Measurements from ENCODE around the gene SNX25. TPM values are rescaled to one million over a fixed set of nuclear protein-coding genes. Genes with fewer than 3 reads are reported as not detected.
A peak's percentile ranks its signal among the peaks of the same experiment; 100 is the strongest.

SNX25 gene
- total and polyA plus RNA-seq, 2 of the 13 experiments (the other 11 are each of a cell fraction or from before 2014, with no cell fraction given), result 23.4 to 23.5 TPM

DNA sequence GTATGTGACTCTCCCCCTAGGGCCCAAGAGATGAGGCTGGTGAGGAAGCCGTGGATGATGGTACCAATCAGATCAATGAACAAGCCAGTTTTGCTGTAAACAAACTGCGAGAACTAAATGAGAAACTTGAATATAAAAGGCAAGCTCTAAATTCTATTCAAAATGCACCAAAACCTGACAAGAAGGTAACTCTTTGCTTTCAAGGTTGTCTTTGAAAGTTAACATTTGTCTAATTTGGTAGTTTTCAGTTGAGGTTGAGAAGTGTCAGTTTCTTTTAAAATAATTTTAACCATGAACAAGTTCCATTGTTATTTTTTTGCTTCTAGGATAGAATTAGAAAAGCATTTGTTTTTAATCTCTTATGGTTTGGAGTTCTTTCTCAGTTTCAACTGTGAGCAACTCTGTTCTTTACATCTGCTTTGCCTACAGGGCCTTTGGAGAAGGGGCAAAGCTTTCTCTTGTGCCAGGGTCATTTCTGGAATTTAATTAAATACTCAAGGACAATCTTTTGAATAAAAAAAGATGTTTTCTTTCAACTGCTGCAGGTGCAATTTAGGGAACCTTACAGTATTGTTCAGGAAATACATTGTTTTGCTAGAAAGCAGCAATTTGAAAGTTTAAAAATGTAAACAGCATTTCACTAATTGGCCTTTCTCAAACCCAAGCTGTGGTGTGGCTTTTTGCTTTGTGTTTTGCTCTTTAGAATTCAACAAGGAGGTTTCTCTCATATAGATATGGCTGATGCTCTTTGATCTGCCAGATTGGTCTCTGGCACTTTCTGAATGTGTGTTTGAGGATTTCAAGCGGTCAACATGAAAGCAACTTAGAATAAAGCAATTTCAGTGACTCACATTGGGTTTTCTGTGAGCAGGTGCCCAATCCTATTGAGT is 123.4 kb downstream of the SNX25 start (continued):
- TF ChIP-seq RARA (CRISPR knock-in tag; IDR thresholded peaks at IDR 0.05) (0 out of 2 replicates have a peak, but pooled peaks have one; percentile 7), RFX3 (CRISPR knock-in tag; IDR thresholded peaks at IDR 0.05) (no peak), EZH2 (conservative IDR thresholded peaks at IDR 0.05; ENCODE audit: low read depth, low read length) (no peak), ZNF546 (CRISPR knock-in tag; conservative IDR thresholded peaks at IDR 0.05) (no peak), ZNF792 (CRISPR knock-in tag; IDR thresholded peaks at IDR 0.05) (no peak), ZBTB44 (CRISPR knock-in tag; IDR thresholded peaks at IDR 0.05) (no peak), NFE2L2 (IDR thresholded peaks at IDR 0.05; ENCODE audit: low read length) (no peak), ZNF501 (CRISPR knock-in tag; IDR thresholded peaks at IDR 0.05) (no peak), SMC3 (IDR thresholded peaks at IDR 0.05; ENCODE audit: low read length) (no peak), HNF1B (CRISPR knock-in tag; IDR thresholded peaks at IDR 0.05) (no peak), HMGA1 (CRISPR knock-in tag; conservative IDR thresholded peaks at IDR 0.05) (no peak), SCMH1 (CRISPR knock-in tag; IDR thresholded peaks at IDR 0.05; ENCODE audit: borderline replicate concordance) (no peak), ZNF749 (CRISPR knock-in tag; IDR thresholded peaks at IDR 0.05; ENCODE audit: borderline replicate concordance) (no peak), ZNF766 (CRISPR knock-in tag; IDR thresholded peaks at IDR 0.05; ENCODE audit: borderline replicate concordance) (no peak), ZNF841 (CRISPR knock-in tag; IDR thresholded peaks at IDR 0.05; ENCODE audit: borderline replicate concordance) (no peak), KIAA2018 (CRISPR knock-in tag; IDR thresholded peaks at IDR 0.05; ENCODE audit: borderline replicate concordance) (no peak)
- TF ChIP-seq, protein P1, sequence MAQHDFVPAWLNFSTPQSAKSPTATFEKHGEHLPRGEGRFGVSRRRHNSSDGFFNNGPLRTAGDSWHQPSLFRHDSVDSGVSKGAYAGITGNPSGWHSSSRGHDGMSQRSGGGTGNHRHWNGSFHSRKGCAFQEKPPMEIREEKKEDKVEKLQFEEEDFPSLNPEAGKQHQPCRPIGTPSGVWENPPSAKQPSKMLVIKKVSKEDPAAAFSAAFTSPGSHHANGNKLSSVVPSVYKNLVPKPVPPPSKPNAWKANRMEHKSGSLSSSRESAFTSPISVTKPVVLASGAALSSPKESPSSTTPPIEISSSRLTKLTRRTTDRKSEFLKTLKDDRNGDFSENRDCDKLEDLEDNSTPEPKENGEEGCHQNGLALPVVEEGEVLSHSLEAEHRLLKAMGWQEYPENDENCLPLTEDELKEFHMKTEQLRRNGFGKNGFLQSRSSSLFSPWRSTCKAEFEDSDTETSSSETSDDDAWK (CRISPR knock-in tag; IDR thresholded peaks at IDR 0.05), result no peak
